Hypothalamus (tissue), 51 donors: ENCODE results near the gene ADAMTS2.

Source experiments
- DNase-seq, 51 donors: peaks; one replicate each; lab custom pipeline; 2025; lab: John Stamatoyannopoulos, UW

ADAMTS2 gene

GRCh38 chr5:179135441-179136215 lies 209.6 kb downstream of the ADAMTS2 start:
- no peak for DNase-seq

- DNase-seq = no peak
Observed at GRCh38 chr5:179135006-179135405, 210.3 kb downstream of the ADAMTS2 start.

- DNase-seq = no peak
Observed at GRCh38 chr5:179134511-179134910, 210.8 kb downstream of the ADAMTS2 start.

DNA sequence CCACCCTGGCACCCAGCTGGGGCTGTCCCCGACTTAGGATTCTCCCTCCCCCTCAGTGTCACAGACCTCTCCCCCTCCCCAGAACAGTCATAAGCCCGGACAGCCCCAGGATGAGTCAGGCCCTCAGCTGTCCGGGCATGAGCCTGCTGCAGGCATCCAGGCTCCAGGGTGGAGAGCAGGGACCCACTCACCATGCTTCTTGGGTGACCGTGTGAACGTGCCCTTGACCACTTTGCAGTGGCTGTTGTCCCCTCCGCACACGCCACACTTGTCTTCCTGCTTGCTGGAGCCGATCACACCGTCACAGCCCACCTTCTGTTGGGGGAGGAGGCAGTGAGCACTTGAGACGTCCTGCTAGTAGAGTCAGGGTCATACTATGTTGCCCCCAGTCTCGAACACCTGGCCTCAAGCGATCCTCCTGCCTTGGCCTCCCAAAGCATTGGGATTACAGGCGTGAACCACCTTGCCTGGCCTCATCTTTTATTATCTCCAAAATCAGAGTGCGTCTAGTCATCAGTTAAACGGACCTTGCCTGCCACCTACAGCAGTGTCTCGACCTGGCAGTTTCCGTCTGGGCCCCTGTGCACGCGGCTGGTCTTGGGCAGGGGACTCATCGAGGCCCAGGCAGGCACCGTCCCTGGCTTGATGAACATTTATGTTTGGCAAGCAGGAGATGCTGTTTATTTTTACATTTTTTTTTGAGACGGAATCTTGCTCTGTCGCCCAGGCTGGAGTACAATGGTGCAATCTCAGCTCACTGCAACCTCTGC lies 212.5 kb downstream of the ADAMTS2 start:
- DNase-seq = no peak

GRCh38 chr5:179131886-179132585 lies 213.2 kb downstream of the ADAMTS2 start:
- no peak for DNase-seq

- no peak for DNase-seq
Observed at GRCh38 chr5:179131321-179131835, 213.9 kb downstream of the ADAMTS2 start.

GRCh38 chr5:179130101-179130681 lies 215.1 kb downstream of the ADAMTS2 start:
- no peak for DNase-seq

GRCh38 chr5:179129607-179130071 lies 215.6 kb downstream of the ADAMTS2 start:
- DNase-seq = no peak

GRCh38 chr5:179128976-179129375 lies 216.3 kb downstream of the ADAMTS2 start:
- no peak for DNase-seq

DNA sequence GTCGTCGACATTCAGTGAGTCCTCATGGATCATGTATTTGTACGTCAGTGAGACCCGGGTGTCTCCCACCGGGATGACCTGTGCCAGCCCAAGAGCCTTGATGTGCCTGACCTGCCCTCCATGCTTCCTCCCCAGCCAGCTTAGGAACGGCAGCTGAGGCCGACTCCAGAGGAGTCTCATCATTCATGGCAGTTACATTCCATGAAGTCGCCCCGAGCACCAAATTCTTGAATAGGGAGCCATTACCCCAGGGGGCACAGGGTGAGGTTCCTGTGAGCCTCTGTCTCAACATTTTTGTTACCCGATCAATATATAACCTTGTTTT lies 217.3 kb downstream of the ADAMTS2 start:
- no peak for DNase-seq

DNA sequence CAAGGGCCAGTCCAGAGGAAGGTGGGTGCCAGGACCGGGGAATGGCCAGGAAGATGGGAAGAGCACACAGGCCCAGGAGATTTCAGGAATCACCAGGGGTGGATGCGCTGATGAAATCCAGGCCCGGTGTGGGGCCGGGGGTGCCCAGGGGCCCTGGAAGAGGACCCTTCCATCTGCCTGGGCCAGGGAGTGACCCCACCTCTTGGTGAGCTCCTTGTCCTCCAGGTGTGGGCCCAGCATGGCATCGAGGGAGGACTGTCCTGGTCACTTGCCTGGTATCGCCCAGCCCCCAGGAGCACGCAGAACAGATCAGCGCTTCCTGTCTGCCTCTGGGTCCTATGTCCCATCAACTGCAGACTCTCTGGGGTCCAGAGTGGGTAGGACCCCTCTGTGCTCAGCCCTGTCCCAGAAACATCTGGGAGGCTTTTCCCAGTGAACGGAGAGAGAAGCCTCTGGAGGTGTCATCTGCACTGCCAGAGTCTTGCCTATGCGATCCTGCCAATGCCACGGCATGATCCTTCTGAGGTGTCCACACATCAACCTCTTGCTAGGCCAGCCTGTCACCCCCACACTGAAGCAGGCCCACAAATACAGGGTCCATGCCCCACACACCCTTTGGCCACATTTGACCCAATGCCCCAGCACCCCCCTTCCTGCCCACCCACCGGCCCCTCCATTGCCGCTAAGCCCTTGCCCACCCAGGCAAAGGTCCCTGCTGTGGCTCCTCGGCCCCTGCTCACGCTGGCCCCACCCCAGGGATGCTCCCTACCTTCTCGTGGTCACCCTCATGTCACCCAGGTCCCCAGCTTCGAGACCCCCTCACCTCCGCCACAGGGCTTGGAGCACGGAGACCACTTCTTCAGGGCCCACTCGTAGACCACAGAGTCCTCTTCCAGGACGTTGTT lies 217.9 kb downstream of the ADAMTS2 start:
- no peak for DNase-seq

DNA sequence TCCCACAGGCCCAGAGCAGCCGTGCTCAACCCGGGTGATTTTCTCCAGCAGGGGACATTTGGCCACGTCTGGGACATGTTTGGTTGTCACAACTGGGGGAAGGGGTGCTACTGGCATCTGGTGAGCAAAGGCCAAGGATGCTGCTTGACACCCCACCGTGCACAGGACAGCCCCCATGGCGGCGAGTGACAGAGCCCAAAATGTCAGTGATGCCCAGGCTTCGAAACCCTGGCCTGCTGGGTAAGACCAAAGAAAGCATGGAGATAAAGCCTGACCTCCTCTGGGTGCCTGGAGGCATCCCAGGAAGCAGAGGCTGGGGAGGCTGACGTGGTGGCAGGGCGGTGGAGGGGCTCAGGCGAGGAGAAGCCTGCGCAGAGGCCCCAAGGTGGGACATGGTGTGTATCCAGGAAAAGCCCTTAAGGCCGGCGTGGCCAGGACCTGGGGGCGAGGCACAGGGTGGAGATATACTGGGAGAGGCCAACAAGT lies 218.7 kb downstream of the ADAMTS2 start:
- no peak for DNase-seq

DNA sequence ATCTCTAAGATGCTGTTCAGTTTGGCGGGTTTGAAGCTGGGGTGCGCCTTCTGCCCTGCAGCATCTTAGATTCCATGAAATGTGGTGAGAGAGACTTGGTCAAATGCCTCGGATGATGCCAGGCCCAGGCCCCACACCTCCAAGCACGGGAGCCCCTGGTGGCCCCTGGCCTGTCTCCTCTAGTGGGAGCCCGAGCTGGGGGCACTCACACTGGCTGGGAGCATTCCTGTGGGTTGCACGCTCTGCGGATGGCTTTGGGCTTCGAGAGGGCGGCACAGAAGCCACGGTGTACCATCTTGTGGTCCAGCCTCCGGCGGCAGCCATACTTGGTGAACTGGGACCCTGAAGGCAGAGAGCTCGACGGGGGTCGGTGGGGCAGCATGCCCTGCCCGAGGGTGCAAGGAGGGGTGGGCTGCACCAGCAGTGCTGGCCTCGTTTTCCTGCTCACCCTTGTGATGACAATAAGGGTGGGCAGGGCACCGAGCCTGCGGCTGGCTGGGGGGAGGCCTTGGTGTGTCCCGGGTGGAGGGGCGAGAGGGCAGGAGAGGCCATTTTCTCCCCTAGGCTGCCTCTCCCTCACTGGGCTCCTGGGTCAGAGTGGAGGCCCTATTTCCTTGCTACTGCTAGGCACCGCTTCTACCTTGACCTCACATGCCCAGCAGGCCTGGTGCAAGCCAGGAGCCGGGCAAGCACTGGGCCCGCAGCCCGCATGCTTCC lies 219.3 kb downstream of the ADAMTS2 start:
- DNase-seq = no peak

DNA sequence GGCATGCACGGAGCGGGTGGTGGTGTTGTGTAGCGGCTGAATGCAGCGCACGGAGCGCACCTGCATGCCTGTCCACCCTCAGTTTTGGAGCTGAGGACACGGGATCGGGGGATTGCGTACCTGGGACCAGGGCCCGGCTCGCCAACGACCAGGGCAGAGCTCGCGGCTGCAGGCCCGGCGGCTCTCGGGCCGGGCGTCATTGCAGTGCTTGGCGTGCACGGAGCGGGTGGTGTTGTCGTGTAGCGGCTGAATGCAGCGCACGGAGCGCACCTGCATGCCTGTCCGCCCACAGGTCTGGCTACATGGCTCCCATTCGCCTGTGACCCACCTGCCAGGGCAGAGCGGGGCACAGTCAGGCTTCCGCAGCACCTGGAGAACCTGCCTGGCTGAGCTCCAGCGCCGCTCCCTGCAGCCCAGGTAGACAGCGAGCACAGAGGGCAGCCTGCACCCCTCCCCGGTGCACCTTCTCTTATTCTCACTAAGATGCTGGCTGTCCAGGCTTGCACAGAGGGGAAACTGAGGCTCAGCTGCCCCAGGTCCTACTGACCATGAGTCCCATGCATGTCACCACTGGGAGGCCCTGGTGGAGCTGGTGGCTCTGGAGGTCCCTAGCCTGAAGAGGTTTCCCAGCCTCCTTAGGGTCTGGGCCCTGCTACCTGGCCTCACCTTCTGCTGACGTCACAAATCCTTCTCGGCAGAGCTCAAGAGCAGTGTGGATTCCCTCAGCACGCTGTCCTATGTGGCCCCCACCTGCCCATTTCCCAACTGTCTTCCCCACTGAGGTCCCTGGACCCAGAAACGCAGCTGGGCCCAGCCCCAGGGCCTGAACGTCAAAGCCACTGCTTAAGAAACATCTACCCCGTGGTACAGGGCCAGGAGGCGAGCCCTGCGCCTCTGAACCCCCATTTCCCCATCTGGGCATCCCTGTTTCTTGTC lies 220.1 kb downstream of the ADAMTS2 start:
- DNase-seq = no peak

DNA sequence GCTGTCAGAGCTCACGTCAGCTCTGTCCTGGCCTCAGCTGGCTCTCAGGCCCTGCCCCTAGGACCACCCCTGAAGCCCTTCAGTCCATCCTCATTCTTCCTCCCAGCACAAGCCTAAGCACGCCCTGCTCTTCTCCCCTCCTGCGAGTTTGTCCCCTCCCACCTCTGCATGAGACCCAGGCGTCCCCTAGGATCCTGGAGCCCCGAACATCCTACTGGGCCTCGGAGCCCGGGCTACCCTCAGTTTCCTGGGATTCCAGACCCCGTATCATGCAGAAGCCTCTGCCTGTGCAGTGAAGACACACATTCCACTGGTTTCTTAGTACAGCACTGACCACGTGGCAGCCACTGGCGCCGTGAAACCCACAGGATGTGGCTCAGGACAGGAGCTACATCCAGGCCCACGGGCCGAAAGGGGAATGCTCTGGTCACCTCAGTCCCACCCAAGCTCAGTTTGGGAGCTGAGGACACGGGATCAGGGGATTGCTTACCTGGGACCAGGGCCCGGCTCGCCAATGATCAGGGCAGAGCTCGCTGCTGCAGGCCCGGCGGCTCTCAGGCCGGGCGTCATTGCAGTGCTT lies 220.9 kb downstream of the ADAMTS2 start:
- DNase-seq = no peak

GRCh38 chr5:179123491-179124272 lies 221.6 kb downstream of the ADAMTS2 start:
- no peak for DNase-seq

DNA sequence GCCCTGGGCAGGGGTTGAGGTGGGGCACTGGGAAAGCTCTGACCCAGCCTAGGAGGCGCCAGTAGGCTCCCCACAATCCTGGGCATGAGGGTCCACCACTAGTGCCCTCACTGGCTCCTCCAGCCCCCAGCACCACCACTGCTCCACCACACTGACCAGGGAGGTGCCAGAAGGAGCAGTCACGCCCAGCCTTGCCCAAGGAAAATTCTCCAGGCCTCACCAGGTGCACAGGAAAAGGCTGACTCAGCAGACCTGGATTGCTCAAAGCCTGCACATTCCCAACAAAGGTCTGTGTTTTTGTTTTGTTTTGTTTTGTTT lies 222.2 kb downstream of the ADAMTS2 start:
- DNase-seq = no peak
